DMS114 treated with DMSO at 0.1 percent for 48 hours (cell line): ENCODE results near the gene CERS6.

ENCODE experiments used
- DNase-seq: peaks from one replicate; lab custom pipeline; 2025; ENCODE audit not compliant: unreplicated experiment; lab: John Stamatoyannopoulos, UW

The CERS6 gene

GRCh38 chr2:168596881-168597655 lies 141.0 kb downstream of the CERS6 start:
- DNase-seq, result no peak

- no peak for DNase-seq
Measured at GRCh38 chr2:168599738-168600137, 143.7 kb downstream of the CERS6 start.

- no peak for DNase-seq
Measured at GRCh38 chr2:168600949-168601348, 144.9 kb downstream of the CERS6 start.

GRCh38 chr2:168601741-168602140 lies 145.7 kb downstream of the CERS6 start:
- no peak for DNase-seq

- no peak for DNase-seq
Measured at GRCh38 chr2:168602379-168602778, 146.3 kb downstream of the CERS6 start.

GRCh38 chr2:168602846-168603401 lies 146.9 kb downstream of the CERS6 start:
- DNase-seq, result no peak

GRCh38 chr2:168603439-168603961 lies 147.4 kb downstream of the CERS6 start:
- no peak for DNase-seq

- no peak for DNase-seq
Measured at GRCh38 chr2:168604252-168604651, 148.2 kb downstream of the CERS6 start.

GRCh38 chr2:168607992-168608391 lies 151.9 kb downstream of the CERS6 start:
- no peak for DNase-seq

GRCh38 chr2:168608796-168609195 lies 152.7 kb downstream of the CERS6 start:
- DNase-seq, result no peak

GRCh38 chr2:168611091-168611490 lies 155.0 kb downstream of the CERS6 start:
- no peak for DNase-seq

GRCh38 chr2:168611896-168612650 lies 156.0 kb downstream of the CERS6 start:
- DNase-seq, result no peak

- DNase-seq, result no peak
Measured at GRCh38 chr2:168612719-168613118, 156.6 kb downstream of the CERS6 start.

- DNase-seq, result no peak
Measured at GRCh38 chr2:168613551-168613950, 157.5 kb downstream of the CERS6 start.

GRCh38 chr2:168614172-168615018 lies 158.3 kb downstream of the CERS6 start:
- no peak for DNase-seq

GRCh38 chr2:168620554-168620953 lies 164.5 kb downstream of the CERS6 start:
- DNase-seq, result no peak

GRCh38 chr2:168622559-168622958 lies 166.5 kb downstream of the CERS6 start:
- no peak for DNase-seq

GRCh38 chr2:168624028-168624427 lies 168.0 kb downstream of the CERS6 start:
- DNase-seq, result no peak

GRCh38 chr2:168626096-168626495 lies 170.0 kb downstream of the CERS6 start:
- DNase-seq, result no peak

- no peak for DNase-seq
Measured at GRCh38 chr2:168626647-168627046, 170.6 kb downstream of the CERS6 start.

- no peak for DNase-seq
Measured at GRCh38 chr2:168632709-168633121, 176.6 kb downstream of the CERS6 start.
